Measurements from ENCODE around the gene GPER1. TPM values are rescaled to one million over a fixed set of nuclear protein-coding genes. Genes with fewer than 3 reads are reported as not detected.

The GPER1 gene
- polyA plus RNA-seq, 2 of the 4 experiments (the other 2 are of a cell fraction), result 0.23 to 0.50 TPM

- ATAC-seq (no peak), DNase-seq (ENCODE audit: low read depth in 1 of 2, low spot score in 1 of 2) (no peak), FAIRE-seq (no peak)
- no peak overlapping the region for H3K27ac ChIP-seq
- TF ChIP-seq NR3C1 (IDR thresholded peaks at IDR 0.05), result no peak
- no peak for TF ChIP-seq JUN (IDR thresholded peaks at IDR 0.05)
- no peak for TF ChIP-seq USF2 (IDR thresholded peaks at IDR 0.05)
- TF ChIP-seq CHD2 (IDR thresholded peaks at IDR 0.05; ENCODE audit: low read length, partially characterized antibody), result no peak
- no peak for TF ChIP-seq FOSL2 (IDR thresholded peaks at IDR 0.05)
- no peak for TF ChIP-seq FOSL2 (CRISPR knock-in tag; IDR thresholded peaks at IDR 0.05)
- TF ChIP-seq HES2 (IDR thresholded peaks at IDR 0.05), result no peak
- TF ChIP-seq ZNF302 (CRISPR knock-in tag; IDR thresholded peaks at IDR 0.05), result no peak
- no peak for TF ChIP-seq RCOR1 (IDR thresholded peaks at IDR 0.05; ENCODE audit: low read depth, low read length)
- TF ChIP-seq CTCF (IDR thresholded peaks at IDR 0.05), result no peak
- POLR2A ChIA-PET, result no interaction called here
- CTCF ChIA-PET, result interaction anchor here (1.1 to 8.9 kb wide), 7 partner anchors 10 to 102 kb away, joined by 3 to 74 read pairs (median 5); no protein-coding TSS in a partner anchor
- WGBS (ENCODE audit: missing lambda C conversion rate), result 87% methylated on average over 17 of the region's 20 CpGs
- no peaks in the 10 kb centered on the region for H3K9me3 ChIP-seq
- H3K4me1 ChIP-seq, result peaks cover 1% of the 10 kb centered on the region
- H3K4me2 ChIP-seq, result no peak overlapping the region
- no peak overlapping the region for H3K4me3 ChIP-seq
These were observed 6.6 kb upstream of the GPER1 start for GRCh38 chr7:1081336-1081735.

GRCh38 chr7:1081931-1082401, 5.9 kb upstream of the GPER1 start:
- ChIA-PET POLR2A (no interaction called here), CTCF (interaction anchor here (0.9 to 8.9 kb wide), 5 partner anchors 9 to 94 kb away, joined by 3 to 74 read pairs (median 4); no protein-coding TSS in a partner anchor)
- Histone ChIP-seq H3K4me2 (no peak overlapping the region), H3K9me3 (no peaks in the 10 kb centered on the region), H3K4me1 (peaks cover 6% of the 10 kb centered on the region), H3K4me3 (no peak overlapping the region), H3K27ac (no peak overlapping the region)
- FAIRE-seq, result no peak
- no peak for ATAC-seq
- TF ChIP-seq POLR2AphosphoS2 (conservative IDR thresholded peaks at IDR 0.05; ENCODE audit: low read length) (no peak), FOSL2 (IDR thresholded peaks at IDR 0.05) (no peak), FOSL2 (CRISPR knock-in tag; IDR thresholded peaks at IDR 0.05) (no peak), TFCP2L1 (CRISPR knock-in tag; IDR thresholded peaks at IDR 0.05) (no peak)
- WGBS (ENCODE audit: missing lambda C conversion rate), result 93% methylated on average over 29 of the region's 31 CpGs
- DNase-seq (ENCODE audit: low read depth in 1 of 2, low spot score in 1 of 2), result no peak

- H3K4me3 ChIP-seq, result no peak overlapping the region
- WGBS (ENCODE audit: missing lambda C conversion rate), result 92% methylated on average over 42 of the region's 45 CpGs
- ChIA-PET CTCF (interaction anchor here (0.7 to 9.7 kb wide), 7 partner anchors 10 to 93 kb away, joined by 3 to 102 read pairs (median 5); no protein-coding TSS in a partner anchor), POLR2A (no interaction called here)
- TF ChIP-seq KDM5A (IDR thresholded peaks at IDR 0.05) (no peak), ZC3H11A (IDR thresholded peaks at IDR 0.05) (no peak), KDM1A (IDR thresholded peaks at IDR 0.05; ENCODE audit: low read depth) (no peak), JUNB (IDR thresholded peaks at IDR 0.05) (no peak), ZNF302 (CRISPR knock-in tag; IDR thresholded peaks at IDR 0.05) (no peak), FOSB (CRISPR knock-in tag; IDR thresholded peaks at IDR 0.05) (no peak), EHF (CRISPR knock-in tag; IDR thresholded peaks at IDR 0.05) (no peak), RCOR1 (IDR thresholded peaks at IDR 0.05; ENCODE audit: low read depth, low read length) (no peak), CBX2 (IDR thresholded peaks at IDR 0.05; ENCODE audit: borderline replicate concordance, low read depth) (no peak), RARB (CRISPR knock-in tag; IDR thresholded peaks at IDR 0.05) (no peak), MYC (IDR thresholded peaks at IDR 0.05; ENCODE audit: borderline replicate concordance, low read length) (no peak), SMC3 (IDR thresholded peaks at IDR 0.05) (no peak), EP300 (IDR thresholded peaks at IDR 0.05) (no peak), POLR2A (IDR thresholded peaks at IDR 0.05; ENCODE audit: low read length) (no peak), CTCF (IDR thresholded peaks at IDR 0.05) (no peak), FOSL2 (IDR thresholded peaks at IDR 0.05) (no peak), FOSL2 (CRISPR knock-in tag; IDR thresholded peaks at IDR 0.05) (no peak)
- ATAC-seq (no peak), FAIRE-seq (no peak), DNase-seq (ENCODE audit: low read depth in 1 of 2, low spot score in 1 of 2) (no peak)
- peaks cover 21% of the 10 kb centered on the region for H3K4me1 ChIP-seq
- H3K27ac ChIP-seq, result no peak overlapping the region
- no peak overlapping the region for H3K4me2 ChIP-seq
- H3K9me3 ChIP-seq, result no peaks in the 10 kb centered on the region
These were observed 3.9 kb upstream of the GPER1 start for GRCh38 chr7:1083729-1084657.

Data from A549 (cell line).